SJSA1 (cell line): ENCODE data around the gene VGLL1. TPM values are rescaled to one million over a fixed set of nuclear protein-coding genes. Genes with fewer than 3 reads are reported as not detected.

ENCODE experiments used
- DNase-seq, 2 experiments: peaks; one replicate each; pipeline ENCODE4 v3.0.0-alpha.2; 2015 to 2020; ENCODE audit warnings: low spot score in 2 of 2, low read depth in 1 of 2
- H3K27ac ChIP-seq: fragments of 250-450 bp; sonication (Bioruptor Pico); 2 replicates; pipeline ENCODE4 v1.5.1; 2020; ENCODE audit warnings: mild to moderate bottlenecking, moderate library complexity
- H3K27me3 ChIP-seq: fragments of 250-450 bp; sonication (Bioruptor Pico); replicated peaks from 2 replicates; pipeline ENCODE4 v1.5.1; 2020; ENCODE audit warnings: mild to moderate bottlenecking, moderate library complexity
- H3K36me3 ChIP-seq: fragments of 250-450 bp; sonication (Bioruptor Pico); 2 replicates; pipeline ENCODE4 v1.5.1; 2020; ENCODE audit warnings: mild to moderate bottlenecking
- H3K4me1 ChIP-seq: fragments of 250-450 bp; sonication (Bioruptor Pico); replicated peaks from 2 replicates; pipeline ENCODE4 v1.6.1; 2021; ENCODE audit warnings: mild to moderate bottlenecking
- H3K4me3 ChIP-seq: fragments of 250-450 bp; sonication (Bioruptor Pico); 2 replicates; pipeline ENCODE4 v1.5.1; 2020; ENCODE audit warnings: mild to moderate bottlenecking
- H3K9me3 ChIP-seq: fragments of 250-450 bp; sonication (Bioruptor Pico); replicated peaks from 2 replicates; pipeline ENCODE4 v1.5.1; 2020; ENCODE audit warnings: mild to moderate bottlenecking
- total RNA-seq: library from RNA; depleted of rRNA; stranded (reverse); fragments of >200 nt; shearing (Covaris generic); gene quantifications from 2 replicates; pipeline ENCODE4 v1.2.3, GENCODE V29; 2014; rRNA removed

VGLL1 gene
- total RNA-seq, 1 experiment from 2014 or later = not detected

DNA sequence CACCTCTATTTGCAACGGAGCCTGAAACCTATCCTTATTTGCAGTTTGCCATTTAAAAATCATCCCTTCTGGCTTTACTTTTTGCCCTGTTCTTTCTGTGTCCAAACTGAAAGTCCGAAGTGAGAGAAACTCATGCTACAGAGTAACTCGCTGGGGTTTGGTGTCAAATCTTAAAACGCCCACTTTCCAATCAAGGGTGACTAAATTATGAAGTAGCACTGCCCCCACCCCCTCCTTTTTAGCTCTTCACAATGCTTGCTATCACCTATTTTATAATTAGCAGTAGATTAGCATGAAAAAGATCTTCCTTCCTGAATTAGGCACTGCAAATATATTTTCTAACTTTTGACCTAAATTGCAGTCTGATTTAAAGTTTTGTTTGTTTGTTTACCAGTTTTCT lies 52.5 kb downstream of the VGLL1 start:
- H3K4me1 ChIP-seq = no peaks in the 10 kb centered on the region
- no peaks in the 10 kb centered on the region for H3K36me3 ChIP-seq
- no peaks in the 10 kb centered on the region for H3K9me3 ChIP-seq
- H3K27me3 ChIP-seq = no peaks in the 10 kb centered on the region
- no peak for DNase-seq
- H3K4me3 ChIP-seq = no peak overlapping the region
- H3K27ac ChIP-seq = no peak overlapping the region

- no peaks in the 10 kb centered on the region for H3K27me3 ChIP-seq
- H3K4me1 ChIP-seq = no peaks in the 10 kb centered on the region
- H3K4me3 ChIP-seq = no peak overlapping the region
- DNase-seq = no peak
- H3K9me3 ChIP-seq = no peaks in the 10 kb centered on the region
- H3K27ac ChIP-seq = no peak overlapping the region
- H3K36me3 ChIP-seq = no peaks in the 10 kb centered on the region
Observed at GRCh38 chrX:136585262-136585661, 53.2 kb downstream of the VGLL1 start.

- H3K27me3 ChIP-seq = no peaks in the 10 kb centered on the region
- DNase-seq = no peak
- no peaks in the 10 kb centered on the region for H3K9me3 ChIP-seq
- no peaks in the 10 kb centered on the region for H3K36me3 ChIP-seq
- no peak overlapping the region for H3K4me3 ChIP-seq
- H3K4me1 ChIP-seq = no peaks in the 10 kb centered on the region
- no peak overlapping the region for H3K27ac ChIP-seq
Observed at GRCh38 chrX:136585960-136586359, 53.9 kb downstream of the VGLL1 start.

GRCh38 chrX:136586386-136586785 lies 54.4 kb downstream of the VGLL1 start:
- H3K4me1 ChIP-seq = no peaks in the 10 kb centered on the region
- no peak overlapping the region for H3K4me3 ChIP-seq
- no peaks in the 10 kb centered on the region for H3K9me3 ChIP-seq
- no peak overlapping the region for H3K27ac ChIP-seq
- H3K36me3 ChIP-seq = no peaks in the 10 kb centered on the region
- H3K27me3 ChIP-seq = no peaks in the 10 kb centered on the region
- no peak for DNase-seq

- Histone ChIP-seq H3K36me3 (no peaks in the 10 kb centered on the region), H3K27me3 (no peaks in the 10 kb centered on the region), H3K9me3 (no peaks in the 10 kb centered on the region), H3K27ac (no peak overlapping the region), H3K4me3 (no peak overlapping the region), H3K4me1 (no peaks in the 10 kb centered on the region)
- DNase-seq = no peak
Observed at GRCh38 chrX:136587532-136587931, 55.5 kb downstream of the VGLL1 start.

GRCh38 chrX:136588036-136588435 lies 56.0 kb downstream of the VGLL1 start:
- H3K36me3 ChIP-seq = no peaks in the 10 kb centered on the region
- DNase-seq = no peak
- H3K27me3 ChIP-seq = no peaks in the 10 kb centered on the region
- H3K4me1 ChIP-seq = no peaks in the 10 kb centered on the region
- no peak overlapping the region for H3K4me3 ChIP-seq
- H3K9me3 ChIP-seq = no peaks in the 10 kb centered on the region
- no peak overlapping the region for H3K27ac ChIP-seq

DNA sequence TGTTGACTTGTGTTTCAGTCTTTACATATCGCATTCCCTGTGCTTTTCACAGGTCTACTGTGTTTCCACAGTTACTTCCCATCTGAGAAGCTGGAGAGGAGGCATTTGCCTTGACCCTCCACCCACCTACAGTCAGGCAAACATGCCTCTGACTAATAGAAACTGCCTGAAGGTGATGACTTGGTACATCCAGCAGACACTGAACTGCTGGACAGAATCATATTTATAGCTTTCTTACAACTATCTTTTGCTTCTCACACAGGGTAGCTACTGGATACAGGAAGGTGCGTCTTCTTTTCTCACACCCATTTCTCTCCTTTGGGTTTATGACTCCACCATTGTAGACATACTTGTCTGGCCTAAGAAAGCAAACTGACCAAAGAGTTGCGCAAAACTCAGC lies 58.0 kb downstream of the VGLL1 start:
- DNase-seq = no peak
- H3K27ac ChIP-seq = no peak overlapping the region
- no peak overlapping the region for H3K4me3 ChIP-seq
- H3K27me3 ChIP-seq = no peaks in the 10 kb centered on the region
- H3K4me1 ChIP-seq = no peaks in the 10 kb centered on the region
- no peaks in the 10 kb centered on the region for H3K9me3 ChIP-seq
- no peaks in the 10 kb centered on the region for H3K36me3 ChIP-seq

DNA sequence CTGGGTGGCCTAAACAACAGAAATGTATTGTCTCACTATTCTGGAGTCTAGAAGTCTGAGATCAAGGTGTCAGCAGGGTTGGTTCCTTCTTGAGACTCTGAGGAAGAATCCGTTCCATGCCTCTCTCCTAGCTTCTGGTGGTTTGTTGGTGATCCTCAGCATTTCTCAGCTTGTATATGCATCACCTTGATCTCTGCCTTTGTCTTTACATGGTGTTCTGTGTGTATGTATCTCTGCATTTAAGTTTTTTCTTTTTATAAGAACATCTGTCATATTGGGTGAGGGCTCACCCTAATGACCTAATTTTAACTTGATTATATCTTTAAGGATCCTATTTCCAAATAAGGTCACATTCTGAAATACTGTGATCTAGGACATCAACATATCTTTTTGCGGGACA lies 65.3 kb downstream of the VGLL1 start:
- Histone ChIP-seq H3K36me3 (no peaks in the 10 kb centered on the region), H3K27me3 (no peaks in the 10 kb centered on the region), H3K4me1 (no peaks in the 10 kb centered on the region), H3K4me3 (no peak overlapping the region), H3K9me3 (no peaks in the 10 kb centered on the region), H3K27ac (no peak overlapping the region)
- DNase-seq = peak in 1 of 2 experiments; percentile 1

GRCh38 chrX:136597954-136598353 lies 65.9 kb downstream of the VGLL1 start:
- DNase-seq = no peak
- H3K4me3 ChIP-seq = no peak overlapping the region
- no peak overlapping the region for H3K27ac ChIP-seq
- no peaks in the 10 kb centered on the region for H3K9me3 ChIP-seq
- no peaks in the 10 kb centered on the region for H3K27me3 ChIP-seq
- no peaks in the 10 kb centered on the region for H3K36me3 ChIP-seq
- H3K4me1 ChIP-seq = no peaks in the 10 kb centered on the region

DNA sequence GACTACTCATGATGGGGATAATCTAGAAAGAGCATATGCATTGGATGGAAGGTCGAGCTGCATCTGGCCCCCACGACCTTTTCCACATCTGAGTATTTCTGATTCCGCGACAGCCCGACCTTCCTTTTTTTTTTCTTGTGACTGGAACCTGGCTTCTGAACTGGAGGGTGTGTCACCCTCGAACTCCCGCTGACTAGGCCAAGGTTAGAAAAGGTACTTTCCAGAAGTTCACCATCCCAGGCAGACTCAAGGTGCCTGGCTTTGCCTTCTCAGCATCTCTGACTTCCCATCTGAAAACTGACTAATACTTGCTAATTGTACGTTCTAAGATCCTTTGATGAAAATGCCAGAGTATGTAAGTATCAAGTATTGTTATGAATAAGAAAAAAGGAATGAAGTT lies 66.6 kb downstream of the VGLL1 start:
- Histone ChIP-seq H3K4me1 (no peaks in the 10 kb centered on the region), H3K4me3 (no peak overlapping the region), H3K27ac (no peak overlapping the region), H3K36me3 (no peaks in the 10 kb centered on the region), H3K9me3 (no peaks in the 10 kb centered on the region), H3K27me3 (no peaks in the 10 kb centered on the region)
- DNase-seq = no peak

DNA sequence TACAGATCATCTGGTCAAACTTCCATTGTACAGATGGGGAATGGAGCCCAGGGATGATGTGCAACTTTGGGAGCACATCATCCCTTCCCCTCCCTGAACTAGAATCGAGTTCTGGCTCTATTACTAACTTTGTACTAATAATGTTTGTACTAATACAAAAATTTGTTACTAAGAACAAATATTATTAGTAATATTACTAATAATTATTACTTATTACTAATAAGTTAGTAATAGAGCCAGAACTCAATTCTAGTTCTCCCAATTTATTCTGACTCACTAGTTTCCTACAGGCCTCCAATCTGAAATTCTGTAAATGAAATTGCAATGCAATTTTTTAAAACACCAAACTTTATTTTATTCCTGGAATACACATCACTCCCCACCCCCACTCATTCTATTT lies 68.0 kb downstream of the VGLL1 start:
- Histone ChIP-seq H3K27ac (no peak overlapping the region), H3K4me3 (no peak overlapping the region), H3K27me3 (no peaks in the 10 kb centered on the region), H3K36me3 (no peaks in the 10 kb centered on the region), H3K4me1 (no peaks in the 10 kb centered on the region), H3K9me3 (no peaks in the 10 kb centered on the region)
- DNase-seq = no peak

Other genes starting within 250 kb of the VGLL1 start
- not detected in 2 replicates for gene ADGRG4, start 231.3 kb upstream of the VGLL1 start, total RNA-seq
- not detected in 2 replicates for gene BRS3, start 44.3 kb upstream of the VGLL1 start, total RNA-seq
- gene HTATSF1, start 34.6 kb upstream of the VGLL1 start, total RNA-seq = 88.3 and 90.4 TPM in 2 replicates
- not detected in 2 replicates for gene CD40LG, start 115.9 kb downstream of the VGLL1 start, total RNA-seq
- 10.8 and 19.2 TPM in 2 replicates for gene ARHGEF6, start 248.7 kb downstream of the VGLL1 start, total RNA-seq